Measurements from ENCODE around the gene MCM3AP.
"Not testable (repeated sequence)": the region's sequence is repeated elsewhere in the genome, so short reads cannot be mapped to it uniquely, and the experiment has no call there.

Gene MCM3AP

DNA sequence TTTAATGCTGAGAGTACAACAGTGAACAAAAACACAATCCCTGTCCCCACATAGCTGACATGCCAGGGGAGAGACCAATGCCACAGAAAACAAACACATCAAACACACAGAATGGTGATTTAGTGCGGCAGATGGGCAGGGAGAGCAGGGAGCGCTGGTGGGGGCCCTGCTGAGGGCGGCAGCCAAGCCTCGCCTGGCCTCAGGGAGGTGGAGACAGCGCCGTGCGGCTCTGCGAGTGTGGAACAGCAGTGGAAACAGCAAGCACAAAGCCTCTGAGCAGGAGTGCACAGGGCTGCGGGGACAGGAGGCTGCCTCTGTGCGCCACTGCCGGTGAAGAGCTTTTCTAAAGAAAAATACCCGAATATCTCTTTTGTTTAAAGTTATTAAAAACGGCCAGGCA lies 17.0 kb downstream of the MCM3AP start:
- DNase-seq: no peak

DNA sequence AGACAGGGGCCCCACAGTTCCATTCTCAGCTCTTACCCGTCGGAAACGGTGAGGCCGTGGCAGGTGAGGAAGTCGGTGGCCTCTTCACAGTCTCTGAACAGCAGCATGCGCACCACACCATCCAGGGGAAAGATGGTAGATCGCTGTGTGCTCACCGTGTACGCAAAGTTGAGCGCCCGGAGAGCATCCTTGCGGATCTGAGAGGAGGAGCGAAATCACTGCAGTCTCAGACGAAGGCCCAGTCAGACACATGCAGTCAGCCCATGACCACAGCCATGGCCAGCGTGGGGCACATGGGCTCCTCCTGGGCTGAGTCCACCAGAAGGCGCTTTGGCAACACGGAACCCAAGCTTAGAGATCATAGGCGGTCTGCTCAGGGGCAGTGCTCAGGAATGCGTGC lies 18.5 kb downstream of the MCM3AP start:
- DNase-seq: no peak

DNA sequence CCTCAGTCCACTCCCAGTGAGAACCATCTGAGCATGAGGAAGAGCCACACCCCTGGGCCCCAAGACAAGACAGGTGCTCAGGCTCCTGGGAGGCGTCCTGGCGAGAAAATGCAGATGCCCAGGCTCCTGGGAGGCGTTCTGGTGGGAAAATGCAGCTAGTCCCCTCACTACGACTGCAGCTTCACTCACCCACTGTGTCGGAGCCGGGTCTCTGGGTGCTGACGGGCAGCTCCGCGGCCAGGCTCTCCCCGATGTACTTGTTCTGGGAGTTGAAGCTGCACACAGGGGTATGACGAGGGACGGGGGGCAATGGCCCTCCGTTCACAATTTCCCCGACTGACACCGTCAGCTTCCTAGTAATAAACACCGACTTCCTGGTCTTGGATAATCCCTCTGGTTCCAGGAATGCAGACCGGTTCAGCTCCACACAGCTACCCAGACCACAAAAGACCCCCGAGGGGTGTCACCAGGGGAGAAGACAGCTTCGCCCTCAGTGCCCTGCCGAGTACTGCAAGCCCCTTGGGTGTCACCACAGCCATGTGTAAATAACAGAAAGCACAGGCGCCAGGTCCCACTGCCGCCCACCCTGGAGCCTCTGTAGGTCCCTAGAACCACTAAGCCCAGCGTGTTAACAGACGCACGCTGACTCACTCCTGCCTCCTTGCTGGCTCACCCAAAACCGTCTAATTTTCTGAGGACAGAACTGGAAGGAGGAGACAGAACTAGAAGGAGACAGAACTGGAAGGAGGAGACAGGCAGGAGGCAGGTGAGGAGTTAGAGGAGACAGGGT lies 19.5 kb downstream of the MCM3AP start:
- no peak for DNase-seq

- peak in 1 of 2 donors; percentile 11 for DNase-seq
These were observed 20.7 kb downstream of the MCM3AP start for GRCh38 chr21:46264690-46265144.

GRCh38 chr21:46264046-46264689 lies 21.2 kb downstream of the MCM3AP start:
- no peak for DNase-seq

- DNase-seq: no peak
These were observed 28.9 kb downstream of the MCM3AP start for GRCh38 chr21:46256501-46256994.

- DNase-seq: no peak
These were observed 29.6 kb downstream of the MCM3AP start for GRCh38 chr21:46255758-46256337.

DNA sequence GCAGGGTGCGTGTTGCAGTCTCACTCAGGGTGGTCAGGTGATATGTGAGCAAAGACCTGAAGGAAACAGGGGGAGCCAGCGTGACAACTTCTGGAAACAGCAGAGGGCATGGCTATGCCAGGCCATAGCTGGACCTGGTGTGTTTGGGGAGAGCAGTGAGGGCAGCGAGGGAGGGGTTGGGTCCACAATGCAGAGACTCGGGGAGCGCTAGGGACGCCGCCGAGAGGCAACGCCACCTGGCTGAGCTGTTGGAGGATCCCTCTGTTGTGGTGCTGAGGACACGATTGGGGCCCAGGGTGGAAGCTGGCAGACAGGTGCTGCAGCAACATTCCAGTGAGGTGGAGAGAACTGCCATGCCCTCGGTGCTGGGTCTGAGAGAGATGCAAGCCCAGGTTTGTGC lies 30.2 kb downstream of the MCM3AP start:
- DNase-seq: no peak

- DNase-seq: no peak
These were observed 31.0 kb downstream of the MCM3AP start for GRCh38 chr21:46254208-46254975.

GRCh38 chr21:46253610-46254124 lies 31.7 kb downstream of the MCM3AP start:
- peak; percentile 37 to 43 for DNase-seq

GRCh38 chr21:46252840-46253239 lies 32.6 kb downstream of the MCM3AP start:
- DNase-seq: no peak

DNA sequence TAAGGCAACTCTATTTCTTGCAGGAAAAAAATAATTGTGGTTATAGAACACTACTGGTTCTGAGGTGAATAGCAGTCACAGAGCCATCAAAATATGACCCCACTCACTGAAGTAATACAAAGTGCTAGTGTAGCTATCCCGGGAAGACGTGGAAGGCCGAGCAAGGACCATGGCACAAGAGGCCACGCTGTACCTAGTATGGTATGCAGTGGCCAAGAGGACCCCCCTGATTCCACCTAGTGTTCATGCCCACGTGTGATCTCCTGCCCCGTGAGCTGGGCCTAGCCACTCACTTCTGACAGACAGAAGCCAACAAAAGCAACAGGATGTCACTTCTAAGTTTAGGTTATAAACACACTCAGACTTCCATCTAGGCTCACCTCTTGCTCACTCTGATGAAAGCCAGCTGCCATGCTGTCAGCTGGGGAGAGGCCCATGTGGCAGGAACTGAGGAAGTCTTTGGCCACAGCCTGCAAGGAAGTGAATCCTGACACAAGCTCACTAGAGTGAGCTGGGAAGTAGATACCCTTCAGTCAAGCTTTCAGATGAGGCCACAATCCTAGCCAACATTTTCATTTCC lies 35.2 kb downstream of the MCM3AP start:
- no peak for DNase-seq

DNA sequence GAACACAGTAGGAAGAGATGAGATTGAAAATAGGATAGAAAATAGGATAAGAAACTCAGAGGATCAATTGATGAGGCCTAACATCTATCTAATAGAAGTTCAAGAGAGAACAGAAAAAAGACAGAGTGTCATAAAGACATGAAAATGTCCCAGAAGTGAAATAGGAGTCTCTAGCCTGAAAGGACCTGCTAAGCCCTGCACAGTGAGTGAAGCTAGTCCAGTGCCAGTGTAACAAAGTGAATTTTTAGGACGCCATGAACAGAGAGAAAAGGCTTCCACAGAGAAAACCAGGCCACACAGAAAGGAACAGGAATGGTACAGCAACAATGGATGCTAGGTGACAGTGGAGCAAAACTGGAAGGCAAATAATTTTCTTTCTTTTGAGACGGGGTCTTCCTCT lies 36.6 kb downstream of the MCM3AP start:
- DNase-seq: no peak

DNA sequence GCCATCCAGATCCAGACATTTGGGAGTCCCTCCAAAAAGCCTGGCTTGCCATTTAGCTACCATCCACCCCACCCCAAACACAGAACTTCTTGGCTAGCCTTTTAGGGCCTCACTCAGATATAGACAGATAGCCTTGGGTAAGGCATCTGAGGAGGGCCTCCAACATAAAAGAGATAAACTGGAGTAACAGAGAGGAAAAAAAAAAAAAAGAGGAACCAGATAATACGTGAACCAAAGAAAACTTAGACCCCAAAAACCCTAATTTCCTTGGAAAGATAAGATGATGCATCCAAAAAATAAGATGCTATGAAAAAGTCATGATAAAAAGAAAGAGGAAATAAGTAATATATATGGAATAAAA lies 37.0 kb downstream of the MCM3AP start:
- DNase-seq: no peak

- no peak for DNase-seq
These were observed 37.6 kb downstream of the MCM3AP start for GRCh38 chr21:46247699-46248421.

DNA sequence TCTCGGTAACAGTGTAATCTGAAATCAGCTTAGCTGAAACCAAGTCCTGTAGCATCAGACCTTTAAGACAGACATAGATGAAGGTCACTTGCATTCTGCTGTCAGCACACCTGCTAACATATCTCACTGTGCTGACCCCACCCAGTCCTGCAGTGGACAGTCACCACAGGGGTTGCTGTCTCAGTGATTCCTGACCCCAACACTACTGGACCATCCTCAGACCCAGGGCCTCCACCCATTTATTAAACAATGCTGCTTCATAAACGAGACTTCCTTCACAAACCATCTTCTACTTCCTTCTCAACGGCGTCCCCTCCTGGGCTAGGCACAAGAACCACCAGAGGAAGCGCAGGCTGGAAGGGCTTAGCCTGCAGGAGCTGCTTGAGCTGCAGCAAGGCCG lies 39.1 kb downstream of the MCM3AP start:
- no peak for DNase-seq

DNA sequence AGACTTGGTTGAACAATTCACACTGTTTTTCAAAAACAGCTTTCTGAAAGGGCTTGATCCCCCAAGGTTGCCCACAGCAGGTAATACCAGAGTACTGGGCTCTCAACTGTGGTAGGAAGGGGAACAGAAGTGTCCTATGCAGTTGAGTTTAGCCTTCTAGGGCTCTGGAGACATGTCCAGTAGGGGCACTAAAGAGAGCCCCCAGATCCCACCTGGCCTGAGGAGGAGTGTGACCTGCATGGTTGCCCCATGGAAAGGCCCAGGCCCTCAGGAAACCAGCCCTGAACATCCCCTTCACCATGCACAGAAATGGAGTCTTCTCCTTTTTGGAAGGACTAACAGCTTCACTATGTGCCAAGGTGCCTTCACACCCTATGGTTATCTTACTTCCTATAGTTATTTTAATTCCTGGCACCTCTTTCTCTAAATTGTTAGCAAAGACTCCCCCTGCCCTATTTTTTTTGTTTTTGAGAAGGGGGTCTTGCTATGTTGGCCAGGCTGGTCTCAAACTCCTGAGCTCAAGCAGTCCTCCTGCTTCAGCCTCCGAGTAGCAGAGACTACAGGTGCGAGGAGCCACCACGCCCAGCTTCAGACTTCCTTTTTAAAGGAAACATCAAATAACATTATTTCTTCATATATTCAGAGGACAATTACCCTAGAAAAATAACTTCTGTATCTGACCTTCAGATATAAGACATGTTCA lies 40.0 kb downstream of the MCM3AP start:
- DNase-seq: no peak

DNA sequence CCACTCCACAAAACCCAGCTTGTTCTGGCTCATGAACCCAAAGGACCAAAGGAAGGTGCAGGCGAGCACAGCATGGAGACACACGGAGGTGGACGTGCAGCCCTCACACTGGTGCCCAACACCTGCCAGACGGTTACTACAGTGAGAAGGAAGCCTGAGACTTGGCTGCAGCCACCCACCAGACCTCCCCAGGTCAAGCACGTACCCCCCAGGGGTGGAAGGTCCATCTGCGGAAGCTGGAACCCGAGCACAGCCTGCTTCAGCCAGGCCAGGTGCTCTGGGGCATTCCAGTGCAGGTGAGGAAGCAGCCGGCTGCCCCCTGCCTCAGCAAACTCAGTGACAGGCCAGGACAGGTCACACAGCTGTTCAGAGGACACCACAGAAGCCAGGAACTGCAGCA lies 40.8 kb downstream of the MCM3AP start:
- no peak for DNase-seq

DNA sequence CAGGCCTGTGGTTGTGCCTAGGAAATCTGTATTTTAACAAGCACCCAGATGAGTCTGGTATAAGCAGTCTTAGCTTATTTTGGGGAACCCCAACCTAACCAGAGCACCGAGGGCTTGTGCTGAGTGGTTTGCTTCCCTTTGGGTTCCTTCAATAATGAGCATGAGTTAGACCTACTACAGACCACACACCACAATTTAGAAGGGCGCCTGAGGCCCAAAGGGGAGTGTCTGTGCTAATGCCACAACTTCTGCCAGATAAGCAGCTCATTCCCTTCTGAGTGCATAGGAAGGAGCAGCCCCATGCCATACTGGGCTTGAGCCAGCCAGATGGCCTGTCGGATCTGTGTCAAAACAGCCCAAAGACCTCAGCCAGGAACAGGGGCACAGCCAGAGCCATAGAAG lies 41.5 kb downstream of the MCM3AP start:
- DNase-seq: no peak

GRCh38 chr21:46243325-46243724 lies 42.1 kb downstream of the MCM3AP start:
- DNase-seq: no peak

DNA sequence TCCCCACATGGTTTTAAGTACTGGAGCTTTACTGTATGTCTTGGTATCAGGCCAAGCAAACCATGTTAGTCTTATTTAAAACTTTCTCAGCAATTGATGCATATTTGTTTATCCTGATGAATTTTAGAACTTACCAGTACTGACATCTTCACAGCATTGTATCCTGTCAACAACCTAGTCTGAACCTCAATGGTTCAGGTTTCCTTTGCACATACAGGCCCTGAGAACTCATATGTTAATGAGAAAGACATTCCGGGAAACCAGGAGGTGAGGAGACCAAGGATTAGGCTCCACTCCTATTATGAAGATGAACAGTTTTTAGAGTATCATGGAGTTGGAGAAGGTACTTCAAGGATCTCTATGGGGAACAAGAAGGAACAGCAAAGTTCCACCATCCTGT lies 43.8 kb downstream of the MCM3AP start:
- not testable (repeated sequence) for DNase-seq
